ENCODE measurements around the gene ADGRD1.

ADGRD1 gene

GRCh38 chr12:131164096-131164872 lies 210.6 kb downstream of the ADGRD1 start:
- FAIRE-seq (no peak), DNase-seq (ENCODE audit: extremely low spot score, insufficient read length, low read depth) (no peak)

- no peak for FAIRE-seq
- DNase-seq (ENCODE audit: extremely low spot score, insufficient read length, low read depth), result no peak
Measured at GRCh38 chr12:131166717-131167116, 213.0 kb downstream of the ADGRD1 start.

GRCh38 chr12:131167334-131167733 lies 213.6 kb downstream of the ADGRD1 start:
- DNase-seq (ENCODE audit: extremely low spot score, insufficient read length, low read depth), result no peak

GRCh38 chr12:131171029-131171428 lies 217.3 kb downstream of the ADGRD1 start:
- FAIRE-seq, result no peak
- DNase-seq (ENCODE audit: extremely low spot score, insufficient read length, low read depth), result no peak

More at GRCh38 chr12:131167334-131167733, 213.6 kb downstream of the ADGRD1 start:
- no peak for FAIRE-seq

GRCh38 chr12:131174901-131175300 lies 221.2 kb downstream of the ADGRD1 start:
- FAIRE-seq, result no peak
- DNase-seq (ENCODE audit: extremely low spot score, insufficient read length, low read depth), result no peak

GRCh38 chr12:131176266-131176665 lies 222.6 kb downstream of the ADGRD1 start:
- no peak for FAIRE-seq

GRCh38 chr12:131176926-131177325 lies 223.2 kb downstream of the ADGRD1 start:
- FAIRE-seq (no peak), DNase-seq (ENCODE audit: extremely low spot score, insufficient read length, low read depth) (no peak)

More at GRCh38 chr12:131176266-131176665, 222.6 kb downstream of the ADGRD1 start:
- no peak for DNase-seq (ENCODE audit: extremely low spot score, insufficient read length, low read depth)

- no peak for FAIRE-seq
Measured at GRCh38 chr12:131177599-131177998, 223.9 kb downstream of the ADGRD1 start.

GRCh38 chr12:131187602-131188001 lies 233.9 kb downstream of the ADGRD1 start:
- FAIRE-seq, result no peak

More at GRCh38 chr12:131177599-131177998, 223.9 kb downstream of the ADGRD1 start:
- no peak for DNase-seq (ENCODE audit: extremely low spot score, insufficient read length, low read depth)

GRCh38 chr12:131188131-131189050 lies 234.7 kb downstream of the ADGRD1 start:
- no peak for DNase-seq (ENCODE audit: extremely low spot score, insufficient read length, low read depth)
- FAIRE-seq, result no peak

More at GRCh38 chr12:131187602-131188001, 233.9 kb downstream of the ADGRD1 start:
- no peak for DNase-seq (ENCODE audit: extremely low spot score, insufficient read length, low read depth)

- FAIRE-seq, result no peak
- no peak for DNase-seq (ENCODE audit: extremely low spot score, insufficient read length, low read depth)
Measured at GRCh38 chr12:131189781-131190180, 236.1 kb downstream of the ADGRD1 start.

- FAIRE-seq (no peak), DNase-seq (ENCODE audit: extremely low spot score, insufficient read length, low read depth) (no peak)
Measured at GRCh38 chr12:131190965-131191364, 237.3 kb downstream of the ADGRD1 start.

Data from GM18507 (cell line).